ENCODE data around the gene PCDHGA8. TPM values are rescaled to one million over a fixed set of nuclear protein-coding genes. Genes with fewer than 3 reads are reported as not detected.
A peak's percentile ranks its signal among the peaks of the same experiment; 100 is the strongest.

The PCDHGA8 gene
- total RNA-seq, 1 donor from 2014 or later = 8.5 TPM

GRCh38 chr5:141349917-141350619, 42.4 kb upstream of the PCDHGA8 start, which contains the start of gene PCDHGB1:
Gene PCDHGB1 (plus strand): TSS chr5:141350099. CDS start chr5:141350261, 162 bp downstream.
- Histone ChIP-seq H3K9me3 (replicated peaks) (peaks cover 98% of the 10 kb centered on the region), H3K36me3 (peaks cover 22% of the 10 kb centered on the region), H3K4me1 (peaks cover 59% of the 10 kb centered on the region), H3K27me3 (ENCODE audit: low read depth) (no peaks in the 10 kb centered on the region), H3K27ac (replicated peaks) (peak within 1 kb of the TSS; percentile 50), H3K4me3 (peak within 1 kb of the TSS; percentile 54)
- intact Hi-C loops (cut with micrococcal nuclease) = no loop called here
- no peak for DNase-seq
- TF ChIP-seq, protein P1, sequence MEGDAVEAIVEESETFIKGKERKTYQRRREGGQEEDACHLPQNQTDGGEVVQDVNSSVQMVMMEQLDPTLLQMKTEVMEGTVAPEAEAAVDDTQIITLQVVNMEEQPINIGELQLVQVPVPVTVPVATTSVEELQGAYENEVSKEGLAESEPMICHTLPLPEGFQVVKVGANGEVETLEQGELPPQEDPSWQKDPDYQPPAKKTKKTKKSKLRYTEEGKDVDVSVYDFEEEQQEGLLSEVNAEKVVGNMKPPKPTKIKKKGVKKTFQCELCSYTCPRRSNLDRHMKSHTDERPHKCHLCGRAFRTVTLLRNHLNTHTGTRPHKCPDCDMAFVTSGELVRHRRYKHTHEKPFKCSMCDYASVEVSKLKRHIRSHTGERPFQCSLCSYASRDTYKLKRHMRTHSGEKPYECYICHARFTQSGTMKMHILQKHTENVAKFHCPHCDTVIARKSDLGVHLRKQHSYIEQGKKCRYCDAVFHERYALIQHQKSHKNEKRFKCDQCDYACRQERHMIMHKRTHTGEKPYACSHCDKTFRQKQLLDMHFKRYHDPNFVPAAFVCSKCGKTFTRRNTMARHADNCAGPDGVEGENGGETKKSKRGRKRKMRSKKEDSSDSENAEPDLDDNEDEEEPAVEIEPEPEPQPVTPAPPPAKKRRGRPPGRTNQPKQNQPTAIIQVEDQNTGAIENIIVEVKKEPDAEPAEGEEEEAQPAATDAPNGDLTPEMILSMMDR (IDR thresholded peaks at IDR 0.05; ENCODE audit: borderline replicate concordance) = peak; percentile 74

DNA sequence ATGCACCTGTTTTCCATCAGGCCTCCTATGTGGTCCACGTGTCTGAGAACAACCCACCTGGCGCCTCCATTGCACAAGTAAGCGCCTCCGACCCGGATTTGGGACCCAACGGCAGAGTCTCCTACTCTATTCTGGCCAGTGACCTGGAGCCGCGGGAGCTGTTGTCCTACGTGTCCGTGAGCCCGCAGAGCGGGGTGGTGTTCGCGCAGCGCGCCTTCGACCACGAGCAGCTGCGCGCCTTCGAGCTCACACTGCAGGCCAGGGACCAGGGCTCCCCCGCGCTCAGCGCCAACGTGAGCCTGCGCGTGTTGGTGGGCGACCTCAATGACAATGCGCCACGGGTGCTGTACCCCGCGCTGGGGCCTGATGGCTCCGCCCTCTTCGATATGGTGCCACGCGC, 40.8 kb upstream of the PCDHGA8 start:
- Histone ChIP-seq H3K9me3 (replicated peaks) (peaks cover 98% of the 10 kb centered on the region), H3K27ac (replicated peaks) (no peak overlapping the region), H3K27me3 (ENCODE audit: low read depth) (no peaks in the 10 kb centered on the region), H3K4me3 (no peak overlapping the region), H3K36me3 (peaks cover 27% of the 10 kb centered on the region), H3K4me1 (peaks cover 61% of the 10 kb centered on the region)
- intact Hi-C loops (cut with micrococcal nuclease) = no loop called here
- no peak for DNase-seq
- TF ChIP-seq, protein P1 (IDR thresholded peaks at IDR 0.05; ENCODE audit: borderline replicate concordance) = no peak

DNA sequence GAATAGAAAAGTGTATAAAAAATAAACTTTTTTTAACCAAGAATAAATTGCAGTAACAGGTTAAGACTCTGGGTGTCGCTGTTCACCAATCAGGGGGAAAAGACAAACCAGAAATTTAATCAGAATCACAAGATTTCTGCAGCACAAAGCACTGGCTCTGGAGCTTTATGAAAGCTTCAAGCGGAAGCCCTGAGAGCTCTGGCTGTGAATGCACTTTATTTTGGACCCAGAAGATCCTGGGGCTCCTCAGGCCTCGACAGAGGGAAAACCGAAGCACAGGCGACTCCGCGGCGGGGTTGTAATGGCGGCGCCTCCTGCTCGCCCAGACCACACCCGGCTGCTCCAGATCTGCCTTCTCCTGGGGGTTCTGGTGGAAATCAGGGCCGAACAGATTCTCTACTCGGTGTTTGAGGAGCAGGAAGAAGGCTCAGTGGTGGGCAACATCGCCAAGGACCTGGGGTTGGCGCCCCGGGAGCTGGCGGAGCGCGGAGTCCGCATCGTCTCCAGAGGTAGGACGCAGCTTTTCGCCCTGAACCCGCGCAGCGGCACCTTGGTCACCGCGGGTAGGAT, 37.4 kb upstream of the PCDHGA8 start, which contains the start of gene PCDHGA4:
PCDHGA4 (plus strand) TSS at position 122 of the 570 bp plus-strand sequence; CDS start at position 209, 87 bp downstream.
- peaks cover 98% of the 10 kb centered on the region for H3K9me3 ChIP-seq (replicated peaks)
- peak within 1 kb of the TSS; percentile 21 for H3K27ac ChIP-seq (replicated peaks)
- DNase-seq = no peak
- H3K27me3 ChIP-seq (ENCODE audit: low read depth) = no peaks in the 10 kb centered on the region
- intact Hi-C loops (cut with micrococcal nuclease) = no loop called here
- H3K4me3 ChIP-seq = peak within 1 kb of the TSS; percentile 54
- peaks cover 58% of the 10 kb centered on the region for H3K4me1 ChIP-seq
- TF ChIP-seq, protein P1 (IDR thresholded peaks at IDR 0.05; ENCODE audit: borderline replicate concordance) = peak; percentile 61
- peaks cover 21% of the 10 kb centered on the region for H3K36me3 ChIP-seq

GRCh38 chr5:141355641-141356040, 36.8 kb upstream of the PCDHGA8 start:
- no peak overlapping the region for H3K27ac ChIP-seq (replicated peaks)
- peaks cover 98% of the 10 kb centered on the region for H3K9me3 ChIP-seq (replicated peaks)
- TF ChIP-seq, protein P1 (IDR thresholded peaks at IDR 0.05; ENCODE audit: borderline replicate concordance) = no peak
- DNase-seq = no peak
- intact Hi-C loops (cut with micrococcal nuclease) = no loop called here
- H3K27me3 ChIP-seq (ENCODE audit: low read depth) = no peaks in the 10 kb centered on the region
- peaks cover 21% of the 10 kb centered on the region for H3K36me3 ChIP-seq
- H3K4me3 ChIP-seq = peak overlapping the region; percentile 54
- H3K4me1 ChIP-seq = peaks cover 58% of the 10 kb centered on the region

GRCh38 chr5:141356133-141356532, 36.3 kb upstream of the PCDHGA8 start:
- H3K27ac ChIP-seq (replicated peaks) = no peak overlapping the region
- peaks cover 21% of the 10 kb centered on the region for H3K36me3 ChIP-seq
- H3K4me3 ChIP-seq = no peak overlapping the region
- peaks cover 53% of the 10 kb centered on the region for H3K4me1 ChIP-seq
- H3K9me3 ChIP-seq (replicated peaks) = peaks cover 98% of the 10 kb centered on the region
- no peaks in the 10 kb centered on the region for H3K27me3 ChIP-seq (ENCODE audit: low read depth)
- intact Hi-C loops (cut with micrococcal nuclease) = no loop called here
- no peak for DNase-seq
- TF ChIP-seq, protein P1 (IDR thresholded peaks at IDR 0.05; ENCODE audit: borderline replicate concordance) = no peak

Data from left ventricle myocardium inferior (tissue), 1 donor.